IMR-90 (cell line): ENCODE data around the gene TGFBR2.

Experiments used
- CHD1 ChIP-seq: IDR thresholded peaks from 2 replicates; pipeline ENCODE4 v1.6.1; 2012; ENCODE audit warnings: low read depth, low read length, improper control_type of control experiment
- CTCF ChIP-seq: conservative IDR thresholded peaks from 2 replicates; pipeline ENCODE4 v1.5.1; 2012; ENCODE audit warnings: mild to moderate bottlenecking, low read depth, low read length, improper control_type of control experiment
- MXI1 ChIP-seq: IDR thresholded peaks from 2 replicates; pipeline ENCODE4 v1.6.1; 2012; ENCODE audit warnings: low read depth, mild to moderate bottlenecking, low read length, moderate library complexity, borderline replicate concordance
- NFE2L2 ChIP-seq: fragments of 150-350 bp; IDR thresholded peaks from 2 replicates; pipeline ENCODE4 v1.6.1; 2016; ENCODE audit warnings: low read depth, mild to moderate bottlenecking, low read length
- POLR2A ChIP-seq: IDR thresholded peaks from 2 replicates; pipeline ENCODE4 v1.6.1; 2012; ENCODE audit warnings: mild to moderate bottlenecking, low read depth, low read length
- RAD21 ChIP-seq: IDR thresholded peaks from 2 replicates; pipeline ENCODE4 v1.6.1; 2012; ENCODE audit warnings: low read length, improper control_type of control experiment
- RCOR1 ChIP-seq: IDR thresholded peaks from 2 replicates; pipeline ENCODE4 v1.6.1; 2012; ENCODE audit warnings: mild to moderate bottlenecking, low read length, improper control_type of control experiment; ENCODE audit not compliant: insufficient replicate concordance
- RFX5 ChIP-seq: IDR thresholded peaks from 2 replicates; pipeline ENCODE4 v1.8.0; 2012; ENCODE audit warnings: low read depth, mild to moderate bottlenecking, low read length, moderate library complexity
- SMC3 ChIP-seq: fragments of 150-350 bp; IDR thresholded peaks from 2 replicates; pipeline ENCODE4 v1.6.1; 2016; ENCODE audit warnings: low read depth, mild to moderate bottlenecking, antibody characterized with exemption, low read length, moderate library complexity
- TF ChIP-seq, protein P1 (sequence below): fragments of 150-350 bp; IDR thresholded peaks from 2 replicates; pipeline ENCODE4 v1.6.1; 2017; ENCODE audit warnings: mild to moderate bottlenecking, antibody characterized with exemption, low read length, low read depth

DNA sequence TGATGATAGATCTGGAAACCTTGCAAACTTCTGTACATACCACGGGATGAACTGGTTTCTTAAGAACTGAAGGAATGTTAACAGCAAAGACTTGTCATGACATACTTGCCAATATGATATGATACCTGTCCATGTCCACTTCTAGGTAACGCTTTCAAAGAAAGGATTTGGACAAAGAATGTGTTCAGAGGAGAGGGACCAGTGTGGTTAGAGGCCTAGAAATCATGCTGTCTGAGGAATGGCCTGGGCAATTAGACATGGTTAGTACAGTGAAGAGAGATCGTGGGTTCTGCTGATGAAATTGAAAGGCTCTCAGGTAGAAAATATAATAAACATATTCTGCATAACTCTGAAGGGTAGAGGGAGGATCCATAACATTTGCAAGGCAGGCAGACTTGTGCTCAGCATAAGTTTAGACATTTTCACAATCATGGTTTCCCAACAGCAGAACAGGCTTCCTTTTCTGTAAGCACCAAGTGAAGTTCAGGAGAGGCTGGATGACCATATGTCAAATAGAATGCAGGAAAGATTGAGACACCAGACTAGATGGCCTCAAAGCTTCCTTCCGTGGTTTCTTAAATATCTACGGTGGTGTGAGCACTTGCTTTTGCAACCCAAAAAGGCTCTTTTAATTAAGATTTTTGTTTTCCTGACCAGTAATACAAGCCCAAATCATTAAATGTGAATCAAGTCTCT is 39.9 kb downstream of the TGFBR2 start:
- no peak for TF ChIP-seq CTCF
- TF ChIP-seq POLR2A, result no peak
- no peak for TF ChIP-seq RAD21
- no peak for TF ChIP-seq RCOR1
- no peak for TF ChIP-seq MXI1
- TF ChIP-seq, protein P1, sequence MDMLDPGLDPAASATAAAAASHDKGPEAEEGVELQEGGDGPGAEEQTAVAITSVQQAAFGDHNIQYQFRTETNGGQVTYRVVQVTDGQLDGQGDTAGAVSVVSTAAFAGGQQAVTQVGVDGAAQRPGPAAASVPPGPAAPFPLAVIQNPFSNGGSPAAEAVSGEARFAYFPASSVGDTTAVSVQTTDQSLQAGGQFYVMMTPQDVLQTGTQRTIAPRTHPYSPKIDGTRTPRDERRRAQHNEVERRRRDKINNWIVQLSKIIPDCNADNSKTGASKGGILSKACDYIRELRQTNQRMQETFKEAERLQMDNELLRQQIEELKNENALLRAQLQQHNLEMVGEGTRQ, result no peak
- no peak for TF ChIP-seq SMC3
- TF ChIP-seq NFE2L2, result no peak
- TF ChIP-seq CHD1, result no peak
- no peak for TF ChIP-seq RFX5
